K562 (cell line): Measurements from ENCODE around the gene STMN3. TPM values are rescaled to one million over a fixed set of nuclear protein-coding genes. Genes with fewer than 3 reads are reported as not detected.

ENCODE experiments used
- CC2D1A ChIP-seq: fragments of 450-650 bp; IDR thresholded peaks from 2 replicates; pipeline ENCODE4 v1.6.1; 2017; ENCODE audit warnings: mild to moderate bottlenecking
- CXXC5 ChIP-seq: fragments of 250-450 bp; sonication (Bioruptor Pico); IDR thresholded peaks from 2 replicates; pipeline ENCODE4 v1.8.0; 2022; ENCODE audit warnings: inconsistent platforms, mild to moderate bottlenecking, moderate library complexity
- FOXJ2 ChIP-seq: fragments of 200-800 bp; sonication (Bioruptor generic); IDR thresholded peaks from 2 replicates; pipeline ENCODE4 v1.6.1; 2016; ENCODE audit warnings: missing genetic modification characterization, missing compliant biosample characterization
- GATAD2A ChIP-seq: fragments of 450-650 bp; IDR thresholded peaks from 2 replicates; pipeline ENCODE4 v1.6.1; 2017
- HDAC3 ChIP-seq: fragments of 450-650 bp; IDR thresholded peaks from 2 replicates; pipeline ENCODE4 v1.6.1; 2018; ENCODE audit warnings: borderline replicate concordance, mild to moderate bottlenecking, moderate library complexity; ENCODE audit not compliant: partially characterized antibody
- HOMEZ ChIP-seq: fragments of 250-450 bp; sonication (Bioruptor Pico); IDR thresholded peaks from 2 replicates; pipeline ENCODE4 v1.4.0; 2020; ENCODE audit warnings: mild to moderate bottlenecking, moderate library complexity
- IFI16 ChIP-seq: fragments of 250-450 bp; sonication (Bioruptor Pico); IDR thresholded peaks from 2 replicates; pipeline ENCODE4 v2.1.2; 2022; ENCODE audit warnings: mild to moderate bottlenecking, inconsistent platforms
- ILK ChIP-seq: fragments of 450-650 bp; IDR thresholded peaks from 2 replicates; pipeline ENCODE4 v1.6.1; 2016; ENCODE audit warnings: missing genetic modification characterization, low read depth, mild to moderate bottlenecking, missing compliant biosample characterization, moderate library complexity, borderline replicate concordance
- MLLT1 ChIP-seq, 2 experiments: fragments of 450-650 bp; IDR thresholded peaks; 2 replicates each; pipeline ENCODE4 v1.6.1; 2016
- NKRF ChIP-seq: fragments of 450-650 bp; IDR thresholded peaks from 2 replicates; pipeline ENCODE4 v1.6.1; 2016; ENCODE audit warnings: borderline replicate concordance
- OTX1 ChIP-seq: fragments of 450-650 bp; formaldehyde crosslinking; IDR thresholded peaks from 2 replicates; pipeline ENCODE4 v1.4.0; 2022; ENCODE audit warnings: mild to moderate bottlenecking
- PTTG1 ChIP-seq: fragments of 450-650 bp; IDR thresholded peaks from 2 replicates; pipeline ENCODE4 v1.6.1; 2016; ENCODE audit warnings: low read depth, mild to moderate bottlenecking, missing genetic modification characterization, missing compliant biosample characterization
- RBM17 ChIP-seq: fragments of 200-400 bp; formaldehyde crosslinking; IDR thresholded peaks from 2 replicates; pipeline ENCODE4 v1.6.1; 2017; ENCODE audit warnings: low read depth, mild to moderate bottlenecking, low read length, borderline replicate concordance
- SAFB2 ChIP-seq: fragments of 200-400 bp; formaldehyde crosslinking; IDR thresholded peaks from 2 replicates; pipeline ENCODE4 v1.6.1; 2018; ENCODE audit warnings: borderline replicate concordance, low read length, low read depth, moderate library complexity; ENCODE audit not compliant: severe bottlenecking
- SAP30 ChIP-seq: fragments of 200-600 bp; sonication (generic); IDR thresholded peaks from 2 replicates; pipeline ENCODE4 v1.6.1; 2012; ENCODE audit warnings: borderline replicate concordance, low read depth, mild to moderate bottlenecking, moderate library complexity, low read length, control low read depth, inconsistent platforms; ENCODE audit not compliant: insufficient read depth, poor library complexity, severe bottlenecking
- SMARCB1 ChIP-seq: IDR thresholded peaks from 2 replicates; pipeline ENCODE4 v1.6.1; 2011; ENCODE audit warnings: improper control_type of control experiment, low read depth; ENCODE audit not compliant: insufficient read length
- SNIP1 ChIP-seq: fragments of 450-650 bp; IDR thresholded peaks from 2 replicates; pipeline ENCODE4 v1.7.1; 2017; ENCODE audit warnings: low read depth, mild to moderate bottlenecking
- STAT5B ChIP-seq: fragments of 250-450 bp; sonication (Bioruptor Pico); IDR thresholded peaks from 2 replicates; pipeline ENCODE4 v1.8.0; 2021; ENCODE audit warnings: mild to moderate bottlenecking, inconsistent platforms
- TGIF2 ChIP-seq: sonication (generic); formaldehyde crosslinking; IDR thresholded peaks from 2 replicates; pipeline ENCODE4 v1.8.1; 2022; ENCODE audit warnings: mild to moderate bottlenecking, missing genetic modification reagents, moderate library complexity
- THRAP3 ChIP-seq: fragments of 450-650 bp; IDR thresholded peaks from 2 replicates; pipeline ENCODE4 v1.6.1; 2016; ENCODE audit warnings: mild to moderate bottlenecking, inconsistent platforms, borderline replicate concordance
- ZBTB7A ChIP-seq: IDR thresholded peaks from 2 replicates; pipeline ENCODE4 v1.6.1; 2011; ENCODE audit warnings: low read depth, mild to moderate bottlenecking, low read length, moderate library complexity, borderline replicate concordance; ENCODE audit not compliant: control insufficient read depth
- ZKSCAN3 ChIP-seq: fragments of 250-450 bp; sonication (Bioruptor Pico); IDR thresholded peaks from 2 replicates; pipeline ENCODE4 v1.4.0; 2020
- ZNF174 ChIP-seq: fragments of 250-450 bp; sonication (Bioruptor Pico); IDR thresholded peaks from 2 replicates; pipeline ENCODE4 v1.4.0; 2020; ENCODE audit warnings: mild to moderate bottlenecking
- ZNF384 ChIP-seq: IDR thresholded peaks from 2 replicates; pipeline ENCODE4 v1.6.1; 2012; ENCODE audit warnings: low read depth, low read length, improper control_type of control experiment
- polyA plus RNA-seq, 8 experiments: library from polyadenylated mRNA; depleted of rRNA in 4 of 8; stranded (reverse) in 5 of 8; unstranded in 3 of 8; fragments of >200 nt; fragmentation: Nextera tagmentation in 2 of 8; fragmentation: Illumina TruSeq in 1 of 8; extraction: Ambion mirVana in 2 of 8; extraction: Trizol in 1 of 8; gene quantifications; 2 replicates each; pipeline versions ENCODE4 v1.2.1 to v1.2.3, GENCODE V29; 2011 to 2014; ENCODE audit warnings: inconsistent platforms in 1 of 8, missing spikeins in 1 of 8
- total RNA-seq, 7 experiments: library from RNA; depleted of rRNA in 6 of 7; stranded (reverse); fragments of >200 nt in 6 of 7; fragmentation: Illumina TruSeq in 2 of 7; extraction: Trizol in 2 of 7; gene quantifications; 2 replicates each; pipeline versions ENCODE4 v1.2.1 to v1.2.3, GENCODE V29; 2011 to 2021; ENCODE audit warnings: low replicate concordance in 1 of 7

The STMN3 gene
- total and polyA plus RNA-seq, 9 of the 15 experiments (the other 6 are each of a cell fraction or from before 2014, with no cell fraction given) = 0.70 to 65.6 (median 29.4) TPM

GRCh38 chr20:63653041-63653973 is at the start of gene STMN3 (continued):
- peak in 1 of 2 experiments; percentile 8; a peak in 1 of 4 replicates for TF ChIP-seq MLLT1 (IDR thresholded peaks at IDR 0.05)
- peak; percentile 92 for TF ChIP-seq NKRF
- TF ChIP-seq GATAD2A = no peak; the same call in 1 of the 2 replicates
- TF ChIP-seq HDAC3 = no peak
- TF ChIP-seq SMARCB1 = no peak
- TF ChIP-seq HOMEZ = no peak
- TF ChIP-seq CC2D1A = no peak
- TF ChIP-seq TGIF2 (CRISPR knock-in tag) = peak; percentile 89
- TF ChIP-seq ZNF174 (CRISPR knock-in tag) = no peak
- TF ChIP-seq IFI16 (CRISPR knock-in tag) = no peak
- no peak for TF ChIP-seq THRAP3
- TF ChIP-seq PTTG1 (tag) = no peak
- TF ChIP-seq CXXC5 (CRISPR knock-in tag) = peak; percentile 80
- TF ChIP-seq SAP30 = peak; percentile 88
- no peak for TF ChIP-seq ZKSCAN3 (CRISPR knock-in tag)
- TF ChIP-seq SAFB2 = no peak
- no peak for TF ChIP-seq OTX1 (CRISPR knock-in tag)
- no peak for TF ChIP-seq STAT5B (CRISPR knock-in tag)
- TF ChIP-seq ZNF384 = no peak
- peak; percentile 88 for TF ChIP-seq ZBTB7A
- no peak for TF ChIP-seq SNIP1
- no peak for TF ChIP-seq ILK (tag)
- no peak for TF ChIP-seq FOXJ2
- no peak for TF ChIP-seq RBM17
